Stimulated activated CD4-positive, alpha-beta T cell treated with anti-CD3 and anti-CD28 coated beads, Interleukin-1b, Interleukin-23, amount 100 ng/mL, for 4 hours (primary cell): ENCODE results near the gene POLR2E.
"Not testable (repeated sequence)": the region's sequence is repeated elsewhere in the genome, so short reads cannot be mapped to it uniquely, and the experiment has no call there.

Experiments used
- DNase-seq, 2 donors: peaks; one replicate each; pipeline ENCODE4 v3.0.0-alpha.2; 2020; ENCODE audit warnings: low read depth in 2 of 2

POLR2E gene

GRCh38 chr19:1125601-1126467 is 30.7 kb upstream of the POLR2E start:
- no peak for DNase-seq

GRCh38 chr19:1123885-1124677 is 28.9 kb upstream of the POLR2E start:
- DNase-seq = no peak

DNA sequence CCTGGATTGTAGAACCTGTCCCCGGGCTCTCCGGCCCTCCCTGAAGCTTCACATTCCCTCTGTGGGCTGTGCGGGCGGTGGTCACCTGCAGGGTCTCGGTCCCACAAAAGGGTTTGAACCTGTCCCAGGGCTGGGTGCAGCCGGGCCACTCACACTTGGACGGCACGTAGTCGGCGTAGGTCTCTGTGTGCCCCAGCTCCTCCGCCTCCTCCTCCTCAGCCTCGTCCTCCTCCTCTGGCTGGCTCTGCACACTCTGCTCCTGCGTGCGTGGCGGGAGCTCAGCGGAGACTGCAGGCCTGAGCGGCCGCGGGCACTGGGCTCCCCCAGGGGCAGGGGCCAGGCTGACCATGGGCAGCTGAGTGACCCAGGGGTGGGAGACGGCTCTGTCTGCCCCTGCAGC is 28.2 kb upstream of the POLR2E start:
- no peak for DNase-seq

GRCh38 chr19:1122972-1123363 is 27.8 kb upstream of the POLR2E start:
- DNase-seq = no peak

DNA sequence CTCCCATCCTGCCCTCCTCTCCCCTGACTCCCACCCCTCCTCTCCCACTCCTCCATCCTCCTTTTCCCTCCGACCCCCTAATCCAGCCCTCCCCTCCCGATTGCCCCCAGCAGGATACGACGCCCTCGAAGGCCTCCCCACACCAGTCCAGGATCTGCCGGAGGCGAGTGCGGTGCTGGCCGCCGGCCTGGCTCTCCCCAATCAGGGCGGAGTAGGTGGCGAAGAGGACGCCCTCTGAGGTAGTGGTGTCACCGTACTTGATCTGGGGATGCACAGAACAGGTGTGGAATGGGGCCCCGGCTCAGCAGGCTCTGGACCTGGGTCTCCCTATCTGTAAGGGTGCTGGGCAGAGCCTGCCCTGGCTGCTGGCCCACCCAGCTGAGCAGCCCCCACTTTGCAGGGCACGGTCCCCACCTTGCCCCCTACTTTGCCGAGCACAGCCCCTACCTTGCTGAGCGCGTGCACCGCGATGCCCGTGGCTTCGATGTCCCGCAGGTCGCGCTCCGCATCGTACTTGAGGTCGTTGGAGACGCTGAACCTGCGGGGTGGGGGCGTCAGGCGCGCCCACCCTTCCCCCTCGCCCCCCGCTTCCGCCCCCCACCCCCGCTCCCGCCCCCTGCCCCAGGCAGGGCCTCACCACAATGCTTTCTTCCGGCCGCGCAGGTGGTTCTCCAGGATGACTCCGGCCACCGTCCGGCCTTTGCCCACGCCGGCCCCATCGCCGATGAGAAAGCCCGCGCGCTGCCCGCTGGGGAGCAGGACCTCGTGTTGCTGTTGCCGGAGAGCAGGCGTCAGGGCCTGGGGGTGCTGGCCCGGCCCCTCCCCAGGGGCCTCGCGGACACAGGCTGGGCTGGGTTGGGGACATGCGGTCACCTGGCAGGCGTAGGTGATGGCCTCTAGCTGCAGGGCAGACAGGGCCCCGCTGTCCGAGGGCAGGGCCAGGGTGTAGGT is 27.1 kb upstream of the POLR2E start:
- DNase-seq = no peak

GRCh38 chr19:1121395-1121794 is 26.2 kb upstream of the POLR2E start:
- no peak for DNase-seq

- no peak for DNase-seq
Observed at GRCh38 chr19:1119475-1120217, 24.5 kb upstream of the POLR2E start.

GRCh38 chr19:1118999-1119398 is 23.8 kb upstream of the POLR2E start:
- no peak for DNase-seq

DNA sequence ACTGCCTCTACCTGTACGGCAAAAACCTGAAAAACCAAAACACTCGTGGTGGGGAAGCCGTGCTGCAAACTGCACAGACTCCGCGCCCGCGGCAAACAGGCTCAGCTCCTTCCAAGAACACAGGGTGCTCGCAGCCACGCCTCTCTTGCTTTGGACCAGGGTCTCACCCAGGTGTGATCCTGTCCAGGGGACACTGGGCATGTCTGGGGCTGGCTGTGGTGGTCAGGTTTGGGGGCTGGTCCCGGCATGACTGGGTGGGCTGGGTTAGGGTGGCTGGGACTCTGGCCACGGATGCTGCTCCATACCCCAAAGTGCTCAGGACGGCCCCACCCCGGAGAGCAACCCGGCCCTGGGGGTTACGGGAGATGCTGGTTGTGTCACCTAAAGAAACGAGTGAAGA is 22.5 kb upstream of the POLR2E start:
- DNase-seq = no peak

DNA sequence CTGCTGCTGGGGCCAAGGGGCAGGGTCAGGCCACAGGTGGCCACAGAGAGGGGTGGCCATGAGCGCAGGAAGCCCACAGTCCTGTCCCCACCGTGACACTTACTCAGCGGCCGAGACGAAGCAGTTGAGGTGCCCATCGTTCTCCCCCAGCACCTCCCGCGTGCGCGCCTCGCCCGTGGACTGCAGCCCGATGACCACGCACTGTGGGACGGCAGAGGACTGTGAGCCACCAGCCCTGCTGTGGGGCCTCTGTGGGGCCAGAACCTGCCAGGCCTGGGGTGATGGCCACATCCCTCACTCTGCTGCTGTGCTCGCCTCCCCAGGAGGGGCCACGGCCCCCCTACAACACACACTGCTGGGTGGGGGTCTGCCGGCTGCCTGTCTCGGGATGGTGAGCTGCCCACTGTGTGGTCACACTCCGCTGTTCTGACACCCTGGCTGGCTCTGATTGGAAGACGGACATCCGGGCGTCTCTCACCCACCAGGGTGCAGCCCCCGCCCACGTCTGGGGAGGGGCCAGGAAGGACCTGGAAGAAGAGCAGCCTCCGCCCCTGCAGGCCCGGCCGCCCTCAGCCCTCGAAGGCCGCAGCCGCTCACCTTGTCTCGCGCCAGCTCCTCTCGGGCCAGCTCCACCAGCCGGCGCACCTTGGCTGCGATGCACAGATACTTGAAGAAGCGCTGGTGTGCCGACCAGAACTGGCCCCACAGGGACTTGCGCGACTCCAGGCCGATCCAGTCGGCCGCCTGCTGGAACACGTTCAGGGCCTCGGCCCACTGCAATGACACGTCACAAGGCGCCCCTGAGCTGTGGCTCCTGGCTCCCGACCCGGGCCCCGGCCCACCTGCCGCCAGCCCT is 21.8 kb upstream of the POLR2E start:
- no peak for DNase-seq

- no peak for DNase-seq
Observed at GRCh38 chr19:1115646-1116420, 20.7 kb upstream of the POLR2E start.

GRCh38 chr19:1114728-1115127 is 19.6 kb upstream of the POLR2E start:
- not testable (repeated sequence) for DNase-seq

DNA sequence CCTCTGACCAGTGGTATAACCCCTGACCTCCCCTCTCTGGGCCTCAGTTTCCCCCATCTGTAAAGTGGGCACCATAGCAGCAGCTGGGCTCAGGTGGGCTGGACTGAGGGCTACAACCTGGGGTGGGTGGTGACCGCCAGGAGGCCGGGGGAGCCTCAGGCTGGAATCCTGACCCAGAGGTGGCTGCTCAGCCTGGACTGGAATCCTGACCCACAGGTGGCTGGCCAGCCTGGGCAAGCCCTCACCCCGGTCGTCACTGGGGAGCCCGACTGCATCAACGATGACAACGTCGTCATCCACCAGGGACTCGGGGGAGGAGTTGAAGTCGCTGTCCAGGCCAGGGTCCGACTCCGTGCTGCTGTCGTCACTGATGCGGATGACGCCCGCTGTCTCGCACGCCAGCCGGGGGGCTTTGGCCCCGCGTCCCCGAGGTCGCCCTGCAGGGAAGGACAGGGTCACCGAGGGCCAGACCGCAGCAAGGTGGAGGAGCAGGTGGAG is 18.9 kb upstream of the POLR2E start:
- no peak for DNase-seq

GRCh38 chr19:1113030-1113985 is 18.1 kb upstream of the POLR2E start:
- peak; percentile 76 to 80 for DNase-seq

- no peak for DNase-seq
Observed at GRCh38 chr19:1112268-1113029, 17.3 kb upstream of the POLR2E start.

- no peak for DNase-seq
Observed at GRCh38 chr19:1111641-1112267, 16.6 kb upstream of the POLR2E start.
